Astrocyte (in vitro differentiated cells and primary cell): ENCODE results near the gene MEGF11. TPM values are rescaled to one million over a fixed set of nuclear protein-coding genes. Genes with fewer than 3 reads are reported as not detected.

Experiments
- DNase-seq: peaks from one replicate; pipeline ENCODE4 v3.0.0-alpha.2; 2010; ENCODE audit warnings: low read depth
- FAIRE-seq: peaks from 2 replicates; lab custom pipeline; 2011; peaks lifted over from hg19 to GRCh38; lab: Jason Lieb, UNC
- H2AFZ ChIP-seq: 2 replicates; pipeline ENCODE4 v1.6.0; 2012; ENCODE audit warnings: low read depth, low read length, inconsistent platforms
- H3K27ac ChIP-seq: 2 replicates; pipeline ENCODE4 v1.5.1; 2011; ENCODE audit warnings: low read depth, low read length, inconsistent platforms
- H3K27me3 ChIP-seq: 2 replicates; pipeline ENCODE4 v1.6.0; 2011; ENCODE audit warnings: low read length, inconsistent platforms; ENCODE audit not compliant: insufficient read depth
- H3K36me3 ChIP-seq: 2 replicates; pipeline ENCODE4 v1.5.1; 2011; ENCODE audit warnings: low read length, inconsistent platforms; ENCODE audit not compliant: insufficient read depth
- H3K4me1 ChIP-seq: 2 replicates; pipeline ENCODE4 v1.5.1; 2011; ENCODE audit warnings: low read length, inconsistent platforms; ENCODE audit not compliant: insufficient read depth
- H3K4me2 ChIP-seq: 2 replicates; pipeline ENCODE4 v1.6.0; 2012; ENCODE audit warnings: low read length, inconsistent platforms
- H3K4me3 ChIP-seq: 2 replicates; pipeline ENCODE4 v1.5.1; 2011; ENCODE audit warnings: low read depth, mild to moderate bottlenecking, low read length, inconsistent platforms; ENCODE audit not compliant: insufficient read depth
- H3K79me2 ChIP-seq: 2 replicates; pipeline ENCODE4 v1.6.0; 2012; ENCODE audit warnings: mild to moderate bottlenecking, low read length, inconsistent platforms; ENCODE audit not compliant: insufficient read depth
- H3K9ac ChIP-seq: 2 replicates; pipeline ENCODE4 v1.6.0; 2012; ENCODE audit warnings: mild to moderate bottlenecking, low read length, inconsistent platforms
- H3K9me3 ChIP-seq: 2 replicates; pipeline ENCODE4 v1.5.1; 2012; ENCODE audit warnings: low read depth, mild to moderate bottlenecking, low read length, inconsistent platforms; ENCODE audit not compliant: insufficient read depth
- H4K20me1 ChIP-seq: 2 replicates; pipeline ENCODE4 v1.6.0; 2012; ENCODE audit warnings: low read length, inconsistent platforms; ENCODE audit not compliant: insufficient read depth
- H3K27ac Mint-ChIP-seq: one replicate; pipeline ENCODE4 v1.8.0; 2021; ENCODE audit warnings: mild to moderate bottlenecking, mixed read lengths; ENCODE audit not compliant: unreplicated experiment
- H3K27me3 Mint-ChIP-seq: one replicate; pipeline ENCODE4 v1.8.0; 2021; ENCODE audit warnings: low read depth, mixed read lengths; ENCODE audit not compliant: unreplicated experiment
- H3K36me3 Mint-ChIP-seq: one replicate; pipeline ENCODE4 v1.8.0; 2021; ENCODE audit warnings: low read depth, mixed read lengths; ENCODE audit not compliant: unreplicated experiment
- H3K4me1 Mint-ChIP-seq: one replicate; pipeline ENCODE4 v1.8.0; 2021; ENCODE audit warnings: low read depth, mixed read lengths; ENCODE audit not compliant: unreplicated experiment
- H3K4me3 Mint-ChIP-seq: one replicate; pipeline ENCODE4 v1.8.0; 2021; ENCODE audit warnings: mild to moderate bottlenecking, moderate library complexity, mixed read lengths; ENCODE audit not compliant: unreplicated experiment
- H3K9me3 Mint-ChIP-seq: one replicate; pipeline ENCODE4 v1.8.0; 2021; ENCODE audit warnings: mild to moderate bottlenecking, mixed read lengths; ENCODE audit not compliant: unreplicated experiment
- CTCF ChIP-seq: IDR thresholded peaks from 2 replicates; pipeline ENCODE4 v1.5.1; 2011; ENCODE audit warnings: low read depth, mild to moderate bottlenecking, inconsistent platforms, low read length, moderate library complexity; ENCODE audit not compliant: insufficient read depth
- EZH2 ChIP-seq: IDR thresholded peaks from 2 replicates; pipeline ENCODE4 v1.6.1; 2012; ENCODE audit warnings: mild to moderate bottlenecking, low read length, inconsistent platforms; ENCODE audit not compliant: insufficient read depth
- total RNA-seq: library from RNA; stranded (reverse); gene quantifications from 2 replicates; pipeline ENCODE4 v1.2.1, GENCODE V29; 2021

The MEGF11 gene
- total RNA-seq, 1 donor from 2014 or later: 0.16 TPM

GRCh38 chr15:65867244-65867643, 386.3 kb downstream of the MEGF11 start:
- Mint-ChIP-seq H3K9me3 (no peaks in the 10 kb centered on the region), H3K4me3 (no peak overlapping the region)
- TF ChIP-seq CTCF (no peak), EZH2 (no peak)

DNA sequence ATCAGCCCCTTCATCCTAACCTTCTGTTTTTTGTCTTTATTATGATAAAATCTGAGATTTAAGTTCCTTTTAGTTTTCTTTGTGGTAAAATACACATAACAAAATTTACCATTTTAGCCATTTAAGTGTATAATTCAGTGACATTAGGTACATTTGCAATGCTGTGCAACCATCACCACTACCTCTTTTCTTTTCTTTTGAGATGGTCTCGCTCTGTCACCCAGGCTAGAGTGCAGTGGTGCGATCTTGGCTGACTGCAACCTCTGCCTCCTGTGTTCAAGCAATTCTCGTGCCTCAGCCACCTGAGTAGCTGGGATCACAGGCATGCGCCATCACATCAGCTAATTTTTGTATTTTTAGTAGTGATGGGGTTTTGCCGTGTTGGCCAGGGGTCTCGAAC, 390.4 kb downstream of the MEGF11 start:
- no peak overlapping the region for H2AFZ ChIP-seq
- Mint-ChIP-seq H3K9me3 (no peaks in the 10 kb centered on the region), H3K4me3 (no peak overlapping the region), H3K27ac (no peak overlapping the region), H3K27me3 (peaks cover 2% of the 10 kb centered on the region), H3K4me1 (no peaks in the 10 kb centered on the region), H3K36me3 (no peaks in the 10 kb centered on the region)
- H3K9me3 ChIP-seq: no peaks in the 10 kb centered on the region
- H3K36me3 ChIP-seq: no peaks in the 10 kb centered on the region
- no peak overlapping the region for H3K27ac ChIP-seq
- H3K27me3 ChIP-seq: peaks cover 7% of the 10 kb centered on the region
- no peak overlapping the region for H3K4me3 ChIP-seq
- H3K4me2 ChIP-seq: no peak overlapping the region
- DNase-seq (no peak), FAIRE-seq (no peak)
- H3K4me1 ChIP-seq: no peaks in the 10 kb centered on the region
- TF ChIP-seq CTCF (no peak), EZH2 (no peak)
- H3K79me2 ChIP-seq: no peaks in the 10 kb centered on the region
- H4K20me1 ChIP-seq: no peaks in the 10 kb centered on the region
- no peak overlapping the region for H3K9ac ChIP-seq

More at GRCh38 chr15:65867244-65867643, 386.3 kb downstream of the MEGF11 start:
- no peaks in the 10 kb centered on the region for H3K27me3 ChIP-seq
- H3K36me3 ChIP-seq: no peaks in the 10 kb centered on the region
- H3K4me2 ChIP-seq: no peak overlapping the region
- Mint-ChIP-seq H3K4me1 (peaks cover 2% of the 10 kb centered on the region), H3K27me3 (no peaks in the 10 kb centered on the region), H3K36me3 (no peaks in the 10 kb centered on the region), H3K27ac (no peak overlapping the region)
- no peak for FAIRE-seq
- H3K4me3 ChIP-seq: no peak overlapping the region
- no peak overlapping the region for H3K9ac ChIP-seq
- H3K9me3 ChIP-seq: no peaks in the 10 kb centered on the region
- DNase-seq: no peak
- no peak overlapping the region for H3K27ac ChIP-seq
- H3K79me2 ChIP-seq: peaks cover 30% of the 10 kb centered on the region
- H3K4me1 ChIP-seq: no peaks in the 10 kb centered on the region
- no peak overlapping the region for H2AFZ ChIP-seq
- peaks cover 20% of the 10 kb centered on the region for H4K20me1 ChIP-seq

GRCh38 chr15:65862682-65863081, 390.9 kb downstream of the MEGF11 start:
- peaks cover 2% of the 10 kb centered on the region for H3K4me1 Mint-ChIP-seq
- H3K79me2 ChIP-seq: no peaks in the 10 kb centered on the region
- no peaks in the 10 kb centered on the region for H3K36me3 Mint-ChIP-seq
- no peaks in the 10 kb centered on the region for H3K4me1 ChIP-seq
- no peak overlapping the region for H3K27ac Mint-ChIP-seq
- H3K9ac ChIP-seq: no peak overlapping the region
- H3K9me3 Mint-ChIP-seq: no peaks in the 10 kb centered on the region
- H3K4me3 ChIP-seq: no peak overlapping the region
- H4K20me1 ChIP-seq: no peaks in the 10 kb centered on the region
- H3K27me3 Mint-ChIP-seq: peaks cover 2% of the 10 kb centered on the region
- no peaks in the 10 kb centered on the region for H3K36me3 ChIP-seq
- H3K4me2 ChIP-seq: no peak overlapping the region
- peaks cover 7% of the 10 kb centered on the region for H3K27me3 ChIP-seq
- FAIRE-seq (no peak), DNase-seq (peak; percentile 66)
- H2AFZ ChIP-seq: peak overlapping the region; percentile 25
- no peak overlapping the region for H3K4me3 Mint-ChIP-seq
- TF ChIP-seq EZH2 (no peak), CTCF (peak; percentile 48)
- H3K27ac ChIP-seq: no peak overlapping the region
- H3K9me3 ChIP-seq: no peaks in the 10 kb centered on the region
